Measurements from ENCODE around the gene BRCA2.

BRCA2 gene

DNA sequence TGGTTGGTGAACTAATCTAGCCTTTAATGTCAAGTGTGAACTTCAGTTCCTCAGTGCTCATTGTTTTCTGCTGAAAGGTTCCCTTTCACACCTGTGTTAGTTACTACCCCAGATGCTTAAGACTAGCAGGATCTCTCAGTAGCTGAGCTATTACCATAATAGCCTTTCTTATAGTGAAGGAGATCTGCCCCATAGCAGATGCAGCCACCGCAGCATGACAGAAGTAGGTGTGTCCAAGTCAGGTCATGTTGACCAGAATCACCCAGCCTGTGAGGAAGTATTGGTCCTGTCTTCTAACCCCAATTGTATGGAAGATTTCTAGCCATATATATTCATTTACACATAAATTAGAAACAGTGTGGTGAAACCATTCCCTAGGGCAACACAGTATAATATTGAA lies 37.5 kb upstream of the BRCA2 start:
- no peak for DNase-seq (ENCODE audit: low read depth in 2 of 2)
- H3K4me3 ChIP-seq (replicated peaks in 1 of 2; ENCODE audit: low read depth in 2 of 2, low read length in 2 of 2): no peak overlapping the region
- TF ChIP-seq, protein P1, sequence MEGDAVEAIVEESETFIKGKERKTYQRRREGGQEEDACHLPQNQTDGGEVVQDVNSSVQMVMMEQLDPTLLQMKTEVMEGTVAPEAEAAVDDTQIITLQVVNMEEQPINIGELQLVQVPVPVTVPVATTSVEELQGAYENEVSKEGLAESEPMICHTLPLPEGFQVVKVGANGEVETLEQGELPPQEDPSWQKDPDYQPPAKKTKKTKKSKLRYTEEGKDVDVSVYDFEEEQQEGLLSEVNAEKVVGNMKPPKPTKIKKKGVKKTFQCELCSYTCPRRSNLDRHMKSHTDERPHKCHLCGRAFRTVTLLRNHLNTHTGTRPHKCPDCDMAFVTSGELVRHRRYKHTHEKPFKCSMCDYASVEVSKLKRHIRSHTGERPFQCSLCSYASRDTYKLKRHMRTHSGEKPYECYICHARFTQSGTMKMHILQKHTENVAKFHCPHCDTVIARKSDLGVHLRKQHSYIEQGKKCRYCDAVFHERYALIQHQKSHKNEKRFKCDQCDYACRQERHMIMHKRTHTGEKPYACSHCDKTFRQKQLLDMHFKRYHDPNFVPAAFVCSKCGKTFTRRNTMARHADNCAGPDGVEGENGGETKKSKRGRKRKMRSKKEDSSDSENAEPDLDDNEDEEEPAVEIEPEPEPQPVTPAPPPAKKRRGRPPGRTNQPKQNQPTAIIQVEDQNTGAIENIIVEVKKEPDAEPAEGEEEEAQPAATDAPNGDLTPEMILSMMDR (IDR thresholded peaks at IDR 0.05; ENCODE audit: low read depth, low read length): no peak

DNA sequence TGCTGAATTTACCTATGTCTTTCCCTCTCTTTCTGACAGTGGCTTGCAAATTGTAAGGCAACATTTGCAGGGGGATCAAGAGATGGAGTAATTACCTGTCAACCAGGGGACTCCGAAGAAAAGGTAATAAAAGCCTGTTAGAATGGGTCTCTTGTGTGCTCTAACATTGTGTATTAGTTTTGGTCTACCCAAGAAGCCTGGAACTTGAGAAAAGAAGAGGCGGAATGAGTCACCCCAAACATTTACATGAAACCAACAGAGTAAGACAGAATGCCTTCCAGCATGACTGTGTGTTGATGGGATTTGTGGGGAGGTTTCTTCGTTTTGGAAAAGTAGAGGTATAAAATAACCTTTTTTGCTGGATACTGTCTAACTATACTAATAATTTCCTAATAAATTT lies 36.9 kb upstream of the BRCA2 start:
- TF ChIP-seq, protein P1 (IDR thresholded peaks at IDR 0.05; ENCODE audit: low read depth, low read length): no peak
- no peak overlapping the region for H3K4me3 ChIP-seq (replicated peaks in 1 of 2; ENCODE audit: low read depth in 2 of 2, low read length in 2 of 2)
- peak in 1 of 2 donors; percentile 52 for DNase-seq (ENCODE audit: low read depth in 2 of 2)

DNA sequence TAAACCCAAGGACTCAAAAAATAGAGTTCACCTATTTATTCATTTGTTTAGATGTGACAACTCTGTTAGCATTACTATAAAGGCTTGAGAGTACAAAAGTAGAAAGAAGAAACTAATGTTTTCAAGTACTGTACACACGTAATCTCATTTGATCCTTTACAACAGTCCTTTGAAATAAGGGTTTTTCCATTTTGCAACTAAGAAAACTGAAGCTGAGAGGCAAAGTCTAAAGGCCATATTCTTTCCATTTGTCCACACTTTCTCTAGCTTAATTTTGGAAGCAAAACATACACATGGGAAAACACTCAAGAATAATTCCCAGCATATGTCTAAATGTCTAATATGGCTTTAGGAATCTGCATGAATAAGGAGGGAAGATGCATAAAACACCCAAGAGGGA lies 34.2 kb upstream of the BRCA2 start:
- no peak overlapping the region for H3K4me3 ChIP-seq (replicated peaks in 1 of 2; ENCODE audit: low read depth in 2 of 2, low read length in 2 of 2)
- DNase-seq (ENCODE audit: low read depth in 2 of 2): no peak
- TF ChIP-seq, protein P1 (IDR thresholded peaks at IDR 0.05; ENCODE audit: low read depth, low read length): no peak

DNA sequence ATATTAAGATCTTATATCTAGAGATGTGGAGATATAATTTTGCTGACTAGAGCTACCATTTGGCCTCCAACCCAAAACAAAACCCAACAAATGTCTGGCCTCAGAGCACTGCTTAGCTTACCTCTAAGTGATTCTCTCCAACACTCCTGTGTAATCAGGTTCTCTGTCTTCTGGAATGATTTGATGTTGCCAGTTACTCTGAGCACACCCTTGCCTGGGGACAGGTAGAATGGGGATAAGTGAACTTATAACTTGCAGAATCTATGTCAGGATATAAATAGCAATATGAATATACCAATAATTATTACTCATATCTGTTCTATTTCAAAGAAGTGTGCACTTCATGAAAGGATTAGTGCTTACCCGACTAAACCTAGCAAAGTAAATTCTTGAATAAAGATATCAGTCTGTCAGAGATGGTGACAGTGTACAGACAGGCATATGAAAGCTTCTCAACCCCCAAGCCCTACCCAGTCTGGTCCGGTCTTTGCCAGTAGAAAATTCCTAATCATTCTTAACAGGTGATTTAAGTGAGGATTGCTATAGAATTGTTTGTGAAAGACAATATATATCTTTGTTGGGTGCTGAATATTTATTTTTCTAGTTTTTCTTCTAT lies 33.1 kb upstream of the BRCA2 start:
- TF ChIP-seq, protein P1 (IDR thresholded peaks at IDR 0.05; ENCODE audit: low read depth, low read length): no peak
- no peak for DNase-seq (ENCODE audit: low read depth in 2 of 2)
- H3K4me3 ChIP-seq (replicated peaks in 1 of 2; ENCODE audit: low read depth in 2 of 2, low read length in 2 of 2): no peak overlapping the region

DNA sequence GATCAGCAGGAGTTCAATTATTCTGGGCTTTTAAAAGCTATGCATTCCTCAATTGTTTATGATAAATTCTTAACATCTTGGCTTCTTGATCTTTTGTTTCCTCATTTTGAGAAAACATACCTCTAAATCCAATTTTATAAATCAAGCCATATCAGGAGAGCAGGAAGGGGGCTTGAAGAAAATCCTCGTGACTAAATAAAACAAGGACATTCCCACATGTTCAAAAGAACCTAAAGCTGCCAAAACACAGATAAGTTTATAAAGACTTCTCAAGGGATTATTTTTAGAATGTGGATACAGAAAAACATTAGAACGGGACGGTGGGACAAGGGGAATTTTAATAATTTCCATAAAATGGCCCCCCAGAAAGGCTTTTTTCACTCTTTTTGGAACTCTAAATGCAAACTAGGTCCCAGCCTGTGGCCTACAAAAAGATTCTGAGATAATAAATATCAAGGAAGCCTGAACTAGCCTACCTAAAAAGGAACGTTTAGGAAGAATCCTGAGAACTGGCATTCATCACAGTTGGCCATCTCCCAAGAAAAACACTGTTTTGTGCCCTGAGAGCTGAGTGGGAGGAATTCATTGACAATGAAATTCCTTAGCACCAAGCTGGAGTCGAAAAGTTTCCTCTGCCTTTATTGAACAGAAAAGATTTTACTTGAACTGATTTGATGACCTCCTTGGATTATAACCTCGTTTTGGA lies 30.2 kb upstream of the BRCA2 start:
- TF ChIP-seq, protein P1 (IDR thresholded peaks at IDR 0.05; ENCODE audit: low read depth, low read length): no peak
- DNase-seq (ENCODE audit: low read depth in 2 of 2): peak; percentile 86 to 89
- no peak overlapping the region for H3K4me3 ChIP-seq (replicated peaks in 1 of 2; ENCODE audit: low read depth in 2 of 2, low read length in 2 of 2)

DNA sequence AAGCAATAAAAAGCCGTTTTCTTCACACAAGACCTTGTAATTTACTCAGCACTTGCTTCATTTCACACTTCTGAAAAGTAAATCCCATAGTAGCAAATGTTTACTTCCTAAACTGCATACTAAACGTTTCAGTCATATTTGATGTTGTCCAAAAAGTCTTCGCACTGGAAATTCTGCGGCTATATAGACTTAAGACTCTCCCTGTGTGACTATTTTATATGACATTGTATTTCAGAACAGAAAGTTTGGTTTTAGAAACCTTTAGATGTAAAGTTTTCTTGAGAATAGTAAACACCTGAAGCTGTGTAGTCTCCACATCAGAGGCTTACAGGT lies 29.7 kb upstream of the BRCA2 start:
- TF ChIP-seq, protein P1 (IDR thresholded peaks at IDR 0.05; ENCODE audit: low read depth, low read length): no peak
- H3K4me3 ChIP-seq (replicated peaks in 1 of 2; ENCODE audit: low read depth in 2 of 2, low read length in 2 of 2): no peak overlapping the region

More for the DNA sequence above, 29.7 kb upstream of the BRCA2 start:
- no peak for DNase-seq (ENCODE audit: low read depth in 2 of 2)
